BJ (cell line): ENCODE data around the gene DLGAP1. TPM values are rescaled to one million over a fixed set of nuclear protein-coding genes. Genes with fewer than 3 reads are reported as not detected.
A peak's percentile ranks its signal among the peaks of the same experiment; 100 is the strongest.

Experiments
- CTCF ChIA-PET: fragments of 350-600 bp; formaldehyde crosslinking; extraction: SDS; loops from one replicate; lab custom pipeline; 2021; ENCODE audit warnings: antibody characterized with exemption, inconsistent platforms; lab: Yijun Ruan, JAX
- POLR2A ChIA-PET: fragments of 300-600 bp; sonication (Branson Sonifier 250); formaldehyde crosslinking; extraction: SDS; loops from one replicate; lab custom pipeline; 2021; ENCODE audit warnings: antibody characterized with exemption; lab: Charles Lee
- DNase-seq: peaks from one replicate; pipeline ENCODE4 v3.0.0-alpha.2; 2011; ENCODE audit warnings: low read depth
- H3K27me3 ChIP-seq: 2 replicates; pipeline ENCODE4 v1.6.0; 2011; ENCODE audit warnings: low read length; ENCODE audit not compliant: control insufficient read depth, insufficient read depth
- H3K36me3 ChIP-seq: 2 replicates; pipeline ENCODE4 v1.5.1; 2011; ENCODE audit warnings: low read length; ENCODE audit not compliant: control insufficient read depth, insufficient read depth
- H3K4me3 ChIP-seq: 2 replicates; pipeline ENCODE4 v1.5.1; 2011; ENCODE audit warnings: low read depth, mild to moderate bottlenecking, control low read depth, low read length
- polyA plus RNA-seq: library from polyadenylated mRNA; depleted of rRNA; stranded (reverse); fragments of >200 nt; gene quantifications from 2 replicates; pipeline ENCODE4 v1.2.3, GENCODE V29; 2011
- TF ChIP-seq, protein P1 (sequence below): IDR thresholded peaks from 2 replicates; pipeline ENCODE4 v1.5.1; 2011; ENCODE audit warnings: low read depth, mild to moderate bottlenecking, control low read depth, inconsistent platforms, low read length, moderate library complexity; ENCODE audit not compliant: insufficient read depth

Gene DLGAP1
- polyA plus RNA-seq, 1 experiment, result 0.02 TPM

DNA sequence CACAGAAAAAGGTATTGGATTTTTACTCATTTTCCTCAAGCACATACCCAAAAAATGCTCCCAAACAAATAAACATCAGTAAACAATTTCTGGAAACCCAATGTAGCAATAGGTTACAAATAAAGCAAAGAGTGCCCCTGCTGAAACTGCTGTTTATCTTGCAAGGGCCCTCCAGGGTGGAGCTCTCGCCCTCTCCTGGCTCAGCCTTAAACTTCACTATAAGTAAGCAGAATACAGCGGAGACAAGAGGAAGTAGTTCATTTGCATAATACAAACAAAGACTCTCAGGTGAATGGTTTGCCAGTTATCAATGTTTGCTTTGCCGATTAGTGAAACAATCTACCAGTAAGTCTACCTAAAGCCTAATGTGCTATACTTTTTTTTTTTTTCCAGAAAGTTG, 437.6 kb downstream of the DLGAP1 start:
- no peaks in the 10 kb centered on the region for H3K27me3 ChIP-seq
- ChIA-PET POLR2A (no interaction called here), CTCF (no interaction called here)
- H3K4me3 ChIP-seq, result no peak overlapping the region
- no peaks in the 10 kb centered on the region for H3K36me3 ChIP-seq
- DNase-seq, result no peak
- TF ChIP-seq, protein P1, sequence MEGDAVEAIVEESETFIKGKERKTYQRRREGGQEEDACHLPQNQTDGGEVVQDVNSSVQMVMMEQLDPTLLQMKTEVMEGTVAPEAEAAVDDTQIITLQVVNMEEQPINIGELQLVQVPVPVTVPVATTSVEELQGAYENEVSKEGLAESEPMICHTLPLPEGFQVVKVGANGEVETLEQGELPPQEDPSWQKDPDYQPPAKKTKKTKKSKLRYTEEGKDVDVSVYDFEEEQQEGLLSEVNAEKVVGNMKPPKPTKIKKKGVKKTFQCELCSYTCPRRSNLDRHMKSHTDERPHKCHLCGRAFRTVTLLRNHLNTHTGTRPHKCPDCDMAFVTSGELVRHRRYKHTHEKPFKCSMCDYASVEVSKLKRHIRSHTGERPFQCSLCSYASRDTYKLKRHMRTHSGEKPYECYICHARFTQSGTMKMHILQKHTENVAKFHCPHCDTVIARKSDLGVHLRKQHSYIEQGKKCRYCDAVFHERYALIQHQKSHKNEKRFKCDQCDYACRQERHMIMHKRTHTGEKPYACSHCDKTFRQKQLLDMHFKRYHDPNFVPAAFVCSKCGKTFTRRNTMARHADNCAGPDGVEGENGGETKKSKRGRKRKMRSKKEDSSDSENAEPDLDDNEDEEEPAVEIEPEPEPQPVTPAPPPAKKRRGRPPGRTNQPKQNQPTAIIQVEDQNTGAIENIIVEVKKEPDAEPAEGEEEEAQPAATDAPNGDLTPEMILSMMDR, result peak; percentile 22; the same call in 1 of the 2 replicates

DNA sequence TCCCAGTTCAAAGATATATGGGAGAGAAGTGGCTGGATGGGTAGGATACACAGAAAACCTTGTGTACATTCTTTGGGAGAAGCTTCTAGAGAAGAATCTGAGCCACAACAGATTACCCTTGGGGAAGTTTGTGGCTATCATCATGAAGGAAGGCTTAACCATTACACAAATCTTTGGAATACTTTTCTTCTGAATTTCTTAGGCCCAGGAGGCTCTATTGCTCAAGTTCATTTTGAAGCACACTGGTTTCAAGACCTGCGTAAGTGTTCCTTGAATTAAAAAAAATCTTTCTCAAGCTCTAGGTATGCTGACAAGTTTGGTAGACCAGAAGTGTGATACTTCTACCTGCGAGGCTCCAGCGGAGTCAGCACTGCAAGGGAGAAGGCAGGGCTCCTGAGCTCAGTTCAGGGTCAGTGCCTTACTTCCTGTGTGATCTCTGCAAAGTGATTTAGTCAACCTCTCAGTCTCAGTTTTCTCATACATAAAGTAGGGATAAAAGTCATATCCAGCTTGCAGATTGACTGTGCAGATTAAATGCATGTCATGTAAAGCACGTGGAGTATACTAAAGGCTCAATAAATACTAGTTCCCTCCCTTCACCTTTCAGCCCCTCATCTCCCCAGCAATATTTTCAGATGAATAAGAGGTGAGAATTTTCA, 438.6 kb downstream of the DLGAP1 start:
- DNase-seq, result no peak
- CTCF ChIA-PET, result interaction anchor here (1.3 kb wide), 1 partner anchor 245 kb away, joined by 3 read pairs; no protein-coding TSS in a partner anchor
- TF ChIP-seq, protein P1, result no peak

DNA sequence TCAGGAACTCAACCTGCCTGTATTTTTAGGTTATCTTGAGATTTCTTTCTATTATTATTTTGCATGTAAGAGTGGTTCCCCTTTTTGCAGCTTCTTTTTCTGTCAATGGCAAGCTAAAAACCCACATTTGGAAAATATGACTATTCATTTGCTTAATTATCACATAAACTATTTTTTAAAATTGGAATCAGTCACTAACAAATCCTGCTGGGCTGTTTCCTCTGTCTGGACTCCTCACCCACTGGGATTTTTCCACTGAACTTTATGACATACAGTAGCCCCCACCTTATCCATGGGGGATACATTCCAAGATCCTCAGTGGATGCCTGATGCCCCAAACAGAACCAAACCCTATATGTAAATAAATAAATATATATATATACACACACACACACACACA, 447.3 kb downstream of the DLGAP1 start:
- H3K27me3 ChIP-seq, result no peaks in the 10 kb centered on the region
- H3K36me3 ChIP-seq, result no peaks in the 10 kb centered on the region
- ChIA-PET CTCF (interaction anchor here (1.3 kb wide), 1 partner anchor 12 kb away, joined by 4 read pairs; no protein-coding TSS in a partner anchor), POLR2A (no interaction called here)
- TF ChIP-seq, protein P1, result no peak
- no peak overlapping the region for H3K4me3 ChIP-seq
- no peak for DNase-seq

More for the DNA sequence above, 438.6 kb downstream of the DLGAP1 start:
- POLR2A ChIA-PET, result no interaction called here
- no peaks in the 10 kb centered on the region for H3K36me3 ChIP-seq
- H3K27me3 ChIP-seq, result no peaks in the 10 kb centered on the region
- no peak overlapping the region for H3K4me3 ChIP-seq

DNA sequence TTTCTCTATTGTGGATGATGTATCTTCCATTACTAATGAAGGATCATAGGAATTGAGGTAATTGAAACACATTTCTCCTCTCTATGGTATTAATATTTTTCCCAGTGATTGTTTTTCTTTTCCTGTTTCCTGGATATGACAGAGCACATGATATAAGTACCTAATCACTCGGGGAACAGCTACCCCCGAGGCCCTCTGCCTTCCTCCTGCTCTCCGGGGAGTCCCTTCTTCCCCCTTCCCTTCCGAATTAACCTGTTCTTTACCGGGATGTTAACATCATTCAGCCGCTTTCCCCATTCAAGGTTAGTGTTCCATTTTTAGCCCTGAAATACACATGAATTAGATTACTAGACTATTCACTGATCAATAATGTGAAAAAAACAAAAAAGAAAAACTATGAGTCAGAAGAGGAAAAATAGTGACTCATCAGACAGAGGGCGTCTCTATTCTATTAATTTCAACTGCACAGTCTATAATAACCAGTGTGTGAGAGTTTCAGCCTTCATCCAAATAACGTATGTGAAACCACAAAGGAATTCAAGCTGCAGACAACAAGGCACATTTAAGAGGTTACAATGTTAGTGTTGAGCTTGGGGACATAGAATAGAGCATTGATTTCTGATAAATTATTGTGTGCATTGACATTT, 450.8 kb downstream of the DLGAP1 start:
- DNase-seq, result no peak
- CTCF ChIA-PET, result interaction anchor here (0.7 to 5.3 kb wide), 3 partner anchors 9 to 301 kb away, joined by 4 to 41 read pairs (median 5); no protein-coding TSS in a partner anchor
- H3K27me3 ChIP-seq, result no peaks in the 10 kb centered on the region
- H3K4me3 ChIP-seq, result no peak overlapping the region
- TF ChIP-seq, protein P1, result no peak
- H3K36me3 ChIP-seq, result no peaks in the 10 kb centered on the region
- POLR2A ChIA-PET, result no interaction called here

DNA sequence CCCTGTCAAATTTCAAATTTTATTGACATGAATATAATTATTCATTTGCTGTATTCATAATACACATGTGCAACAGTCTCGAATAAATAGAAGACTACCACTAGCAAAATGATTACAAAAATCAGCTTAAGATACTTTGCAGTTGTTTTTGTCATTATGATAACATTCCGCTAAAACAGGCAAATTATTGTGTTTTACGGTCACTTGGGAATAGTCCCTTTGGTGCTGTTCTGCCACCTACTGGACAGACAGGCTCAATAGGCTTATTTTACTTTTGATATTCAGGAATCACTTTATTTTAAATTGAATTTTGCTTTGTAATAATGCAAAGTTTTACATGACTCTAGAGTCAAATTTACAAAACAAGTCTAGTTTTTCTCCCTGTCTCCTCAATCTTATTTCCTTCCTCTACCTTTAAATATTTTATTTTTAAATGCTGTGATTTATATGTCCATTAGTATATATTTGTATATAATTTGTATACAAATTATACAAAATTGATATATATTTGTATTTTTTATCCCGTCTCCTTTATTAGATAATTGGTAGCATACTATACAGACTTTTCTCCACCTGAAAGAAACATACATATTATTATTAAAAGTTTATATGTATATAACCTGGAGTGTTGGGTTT, 456.3 kb downstream of the DLGAP1 start:
- H3K36me3 ChIP-seq, result no peaks in the 10 kb centered on the region
- CTCF ChIA-PET, result interaction anchor here (0.7 to 5.3 kb wide), 10 partner anchors 123 to 298 kb away, joined by 3 to 41 read pairs (median 6); no protein-coding TSS in a partner anchor
- no peaks in the 10 kb centered on the region for H3K27me3 ChIP-seq
- TF ChIP-seq, protein P1, result peak; percentile 73
- POLR2A ChIA-PET, result no interaction called here
- no peak for DNase-seq
- no peak overlapping the region for H3K4me3 ChIP-seq
